Choroid plexus epithelial cell (primary cell): ENCODE measurements around the gene CELF2.
A peak's percentile ranks its signal among the peaks of the same experiment; 100 is the strongest.

ENCODE experiments used
- DNase-seq: peaks from one replicate; pipeline ENCODE4 v3.0.0-alpha.2; 2010; ENCODE audit warnings: low read depth
- H3K4me3 ChIP-seq: 2 replicates; pipeline ENCODE4 v1.5.1; 2011; ENCODE audit warnings: low read depth, mild to moderate bottlenecking, control low read depth, low read length, moderate library complexity
- CTCF ChIP-seq: conservative IDR thresholded peaks from 2 replicates; pipeline ENCODE4 v1.5.1; 2011; ENCODE audit warnings: low read depth, mild to moderate bottlenecking, control low read depth, inconsistent platforms, low read length, moderate library complexity

CELF2 gene

GRCh38 chr10:11022213-11022612 lies 4.5 kb downstream of the CELF2 start:
- no peak overlapping the region for H3K4me3 ChIP-seq
- no peak for DNase-seq
- no peak for TF ChIP-seq CTCF

GRCh38 chr10:11023009-11023953 lies 5.6 kb downstream of the CELF2 start:
- H3K4me3 ChIP-seq = no peak overlapping the region
- no peak for TF ChIP-seq CTCF
- DNase-seq = no peak

GRCh38 chr10:11024596-11024995 lies 6.9 kb downstream of the CELF2 start:
- no peak overlapping the region for H3K4me3 ChIP-seq
- peak; percentile 65 for DNase-seq
- no peak for TF ChIP-seq CTCF

GRCh38 chr10:11025978-11026377 lies 8.3 kb downstream of the CELF2 start:
- TF ChIP-seq CTCF = no peak
- no peak for DNase-seq
- H3K4me3 ChIP-seq = no peak overlapping the region

- DNase-seq = no peak
- TF ChIP-seq CTCF = no peak
- H3K4me3 ChIP-seq = no peak overlapping the region
Observed at GRCh38 chr10:11026773-11027172, 9.1 kb downstream of the CELF2 start.

- DNase-seq = no peak
- TF ChIP-seq CTCF = no peak
- no peak overlapping the region for H3K4me3 ChIP-seq
Observed at GRCh38 chr10:11034762-11035161, 17.1 kb downstream of the CELF2 start.

GRCh38 chr10:11035301-11035991 lies 17.8 kb downstream of the CELF2 start:
- no peak for TF ChIP-seq CTCF
- H3K4me3 ChIP-seq = no peak overlapping the region
- peak; percentile 74 for DNase-seq
